ENCODE data around the gene MAP3K12.
"Not testable (repeated sequence)": the region's sequence is repeated elsewhere in the genome, so short reads cannot be mapped to it uniquely, and the experiment has no call there.

MAP3K12 gene, protein sequence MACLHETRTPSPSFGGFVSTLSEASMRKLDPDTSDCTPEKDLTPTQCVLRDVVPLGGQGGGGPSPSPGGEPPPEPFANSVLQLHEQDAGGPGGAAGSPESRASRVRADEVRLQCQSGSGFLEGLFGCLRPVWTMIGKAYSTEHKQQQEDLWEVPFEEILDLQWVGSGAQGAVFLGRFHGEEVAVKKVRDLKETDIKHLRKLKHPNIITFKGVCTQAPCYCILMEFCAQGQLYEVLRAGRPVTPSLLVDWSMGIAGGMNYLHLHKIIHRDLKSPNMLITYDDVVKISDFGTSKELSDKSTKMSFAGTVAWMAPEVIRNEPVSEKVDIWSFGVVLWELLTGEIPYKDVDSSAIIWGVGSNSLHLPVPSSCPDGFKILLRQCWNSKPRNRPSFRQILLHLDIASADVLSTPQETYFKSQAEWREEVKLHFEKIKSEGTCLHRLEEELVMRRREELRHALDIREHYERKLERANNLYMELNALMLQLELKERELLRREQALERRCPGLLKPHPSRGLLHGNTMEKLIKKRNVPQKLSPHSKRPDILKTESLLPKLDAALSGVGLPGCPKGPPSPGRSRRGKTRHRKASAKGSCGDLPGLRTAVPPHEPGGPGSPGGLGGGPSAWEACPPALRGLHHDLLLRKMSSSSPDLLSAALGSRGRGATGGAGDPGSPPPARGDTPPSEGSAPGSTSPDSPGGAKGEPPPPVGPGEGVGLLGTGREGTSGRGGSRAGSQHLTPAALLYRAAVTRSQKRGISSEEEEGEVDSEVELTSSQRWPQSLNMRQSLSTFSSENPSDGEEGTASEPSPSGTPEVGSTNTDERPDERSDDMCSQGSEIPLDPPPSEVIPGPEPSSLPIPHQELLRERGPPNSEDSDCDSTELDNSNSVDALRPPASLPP

DNA sequence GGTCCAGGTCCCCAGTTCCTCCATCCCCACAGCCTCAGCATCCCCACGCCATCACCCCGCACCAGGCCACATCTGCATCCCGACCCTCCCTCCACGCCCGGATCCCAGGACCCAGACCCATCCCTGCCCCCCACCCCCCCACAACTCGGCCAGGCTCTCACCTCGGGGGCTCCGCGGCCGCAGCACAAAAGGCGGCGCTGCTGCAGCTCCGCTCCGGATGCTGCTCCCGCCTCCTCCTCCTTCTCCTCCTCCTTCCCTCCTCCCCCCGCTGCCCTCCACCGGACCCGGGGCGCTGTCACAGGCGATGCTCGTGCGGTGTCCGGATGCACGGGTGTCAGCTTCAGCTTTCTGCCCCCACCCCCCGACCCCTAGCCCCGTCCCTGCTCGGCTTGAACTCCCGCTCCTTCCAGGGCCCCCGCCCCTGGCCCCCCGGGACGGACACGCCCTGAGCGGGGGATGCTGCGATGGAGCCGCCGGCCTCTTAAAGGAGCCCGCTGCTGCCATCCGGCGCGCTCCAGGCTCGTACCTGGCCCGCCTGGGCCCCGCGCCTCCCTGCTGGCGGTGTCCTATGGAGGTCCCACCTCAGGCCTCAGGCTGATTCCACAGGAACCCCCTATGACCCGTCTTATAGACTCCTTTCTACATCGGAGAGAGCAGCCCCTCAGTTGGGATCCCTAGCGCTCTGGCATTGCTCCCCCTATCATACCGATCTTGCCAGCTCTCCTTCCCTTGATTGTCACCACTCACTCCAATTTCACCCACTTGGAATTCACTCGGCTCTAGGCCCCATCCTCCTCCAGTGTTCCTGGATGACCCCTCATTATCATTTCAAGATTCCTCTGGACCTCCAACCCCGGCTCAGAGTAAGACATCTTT lies at the start of gene MAP3K12:
Gene MAP3K12, minus strand, starts transcription at position 193 of the 876 bp plus-strand sequence. CDS start 12,067 bp downstream, outside the sequence.
- H3K9ac ChIP-seq (ENCODE audit: low read length), result peak within 1 kb of the TSS; percentile 97
- no peaks in the 10 kb centered on the region for H3K27me3 ChIP-seq (ENCODE audit: control insufficient read depth, insufficient read depth, low read length)
- peaks cover 15% of the 10 kb centered on the region for H3K4me1 ChIP-seq (ENCODE audit: control insufficient read depth, insufficient read depth, low read length)
- H3K4me3 ChIP-seq (ENCODE audit: low read length), result peak within 1 kb of the TSS; percentile 95
- H3K27ac ChIP-seq (ENCODE audit: low read depth, low read length), result peak within 1 kb of the TSS; percentile 98
- H3K36me3 ChIP-seq (ENCODE audit: control insufficient read depth, insufficient read depth, low read length), result no peaks in the 10 kb centered on the region

DNA sequence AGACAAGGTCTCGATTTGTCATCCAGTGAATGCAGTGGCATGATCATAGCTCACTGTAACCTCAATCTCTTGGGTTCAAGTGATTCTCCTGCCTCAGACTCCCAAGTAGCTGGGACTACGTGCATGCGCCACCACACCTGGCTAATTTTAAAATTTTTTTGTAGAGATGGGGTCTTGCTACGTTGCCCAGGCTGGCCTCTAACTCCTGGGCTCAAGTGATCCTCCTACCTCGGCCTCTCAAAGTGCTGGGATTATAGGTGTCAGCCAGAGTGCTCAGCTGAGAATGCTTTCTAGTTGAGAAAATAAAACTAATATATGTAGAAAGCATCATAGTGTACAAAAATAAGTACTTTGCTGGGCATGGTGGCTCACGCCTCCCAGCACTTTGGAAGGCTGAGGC lies 49.1 kb upstream of the MAP3K12 start:
- not testable (repeated sequence) for H3K27ac ChIP-seq (ENCODE audit: low read depth, low read length); H3K4me3 ChIP-seq (ENCODE audit: low read length); H3K27me3 ChIP-seq (ENCODE audit: control insufficient read depth, insufficient read depth, low read length); H3K9ac ChIP-seq (ENCODE audit: low read length)
- Histone ChIP-seq H3K36me3 (ENCODE audit: control insufficient read depth, insufficient read depth, low read length) (peaks cover 16% of the 10 kb centered on the region), H3K4me1 (ENCODE audit: control insufficient read depth, insufficient read depth, low read length) (peaks cover 17% of the 10 kb centered on the region)

DNA sequence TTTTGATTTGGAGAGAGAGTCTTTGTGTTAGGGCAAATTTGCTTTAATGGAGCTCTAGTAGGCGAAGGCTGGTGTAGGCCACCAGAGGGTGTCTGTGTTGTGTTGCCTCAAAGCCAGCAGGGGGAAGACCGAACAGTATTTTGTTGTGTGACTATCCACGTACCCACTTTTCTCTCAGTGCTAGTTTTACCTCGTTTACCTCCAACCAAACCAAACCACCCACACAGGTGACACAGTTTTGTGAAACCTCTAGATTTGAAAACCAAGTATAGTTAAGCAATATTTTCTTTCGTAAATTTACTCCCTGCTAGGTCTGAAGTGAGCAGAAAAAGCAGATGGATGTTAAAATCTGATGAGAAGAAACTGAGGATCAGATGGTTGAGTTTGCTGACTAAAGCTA lies 44.3 kb upstream of the MAP3K12 start:
- peak overlapping the region; percentile 35 for H3K4me3 ChIP-seq (ENCODE audit: low read length)
- H3K36me3 ChIP-seq (ENCODE audit: control insufficient read depth, insufficient read depth, low read length), result peaks cover 11% of the 10 kb centered on the region
- peaks cover 10% of the 10 kb centered on the region for H3K4me1 ChIP-seq (ENCODE audit: control insufficient read depth, insufficient read depth, low read length)
- H3K27ac ChIP-seq (ENCODE audit: low read depth, low read length), result peak overlapping the region; percentile 66
- no peak overlapping the region for H3K9ac ChIP-seq (ENCODE audit: low read length)
- H3K27me3 ChIP-seq (ENCODE audit: control insufficient read depth, insufficient read depth, low read length), result no peaks in the 10 kb centered on the region

DNA sequence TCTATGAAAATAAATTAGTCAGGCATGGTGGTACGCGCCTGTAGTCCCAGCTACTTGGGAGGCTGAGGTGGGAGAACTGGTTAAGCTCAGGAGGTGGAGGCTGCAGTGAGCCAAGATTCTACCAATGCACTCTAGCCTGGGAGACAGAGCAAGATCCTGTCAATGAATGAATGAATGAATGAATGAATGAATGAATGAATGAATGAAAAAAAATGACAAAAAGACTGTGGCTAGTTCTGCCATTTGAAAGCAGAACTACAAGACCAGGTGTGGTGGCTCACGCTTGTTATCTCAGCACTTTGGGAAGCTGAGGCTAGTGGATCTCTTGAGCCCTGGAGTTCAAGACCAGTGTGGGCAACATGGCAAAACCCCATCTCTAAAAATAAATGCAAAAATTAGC lies 40.3 kb upstream of the MAP3K12 start:
- peaks cover 7% of the 10 kb centered on the region for H3K36me3 ChIP-seq (ENCODE audit: control insufficient read depth, insufficient read depth, low read length)
- no peak overlapping the region for H3K9ac ChIP-seq (ENCODE audit: low read length)
- H3K4me1 ChIP-seq (ENCODE audit: control insufficient read depth, insufficient read depth, low read length), result peaks cover 9% of the 10 kb centered on the region
- no peak overlapping the region for H3K4me3 ChIP-seq (ENCODE audit: low read length)
- no peaks in the 10 kb centered on the region for H3K27me3 ChIP-seq (ENCODE audit: control insufficient read depth, insufficient read depth, low read length)
- H3K27ac ChIP-seq (ENCODE audit: low read depth, low read length), result no peak overlapping the region

DNA sequence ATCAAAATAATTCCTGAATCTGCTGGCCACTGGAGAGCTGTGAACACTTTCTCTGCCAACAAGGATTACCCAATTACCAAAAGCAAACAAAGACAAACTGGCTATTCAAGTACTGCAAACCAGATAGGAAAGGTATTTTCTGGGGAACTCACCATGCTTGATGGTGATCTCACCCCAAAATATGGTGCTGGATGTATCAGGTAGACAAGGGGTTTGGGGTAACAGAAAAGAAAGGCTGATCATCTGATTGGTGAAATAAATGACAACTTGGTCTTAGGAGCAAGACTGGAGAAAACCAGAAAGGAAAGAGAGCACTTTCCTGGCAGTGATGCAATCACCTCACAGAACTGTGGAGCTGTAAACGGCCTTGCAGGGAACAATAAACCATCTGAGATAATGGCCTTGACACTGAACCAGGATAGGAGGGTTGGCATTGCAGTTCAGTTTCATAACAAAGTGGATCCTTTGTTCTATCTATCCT lies 39.0 kb upstream of the MAP3K12 start:
- peak overlapping the region; percentile 75 for H3K27ac ChIP-seq (ENCODE audit: low read depth, low read length)
- no peak overlapping the region for H3K9ac ChIP-seq (ENCODE audit: low read length)
- H3K36me3 ChIP-seq (ENCODE audit: control insufficient read depth, insufficient read depth, low read length), result peaks cover 8% of the 10 kb centered on the region

DNA sequence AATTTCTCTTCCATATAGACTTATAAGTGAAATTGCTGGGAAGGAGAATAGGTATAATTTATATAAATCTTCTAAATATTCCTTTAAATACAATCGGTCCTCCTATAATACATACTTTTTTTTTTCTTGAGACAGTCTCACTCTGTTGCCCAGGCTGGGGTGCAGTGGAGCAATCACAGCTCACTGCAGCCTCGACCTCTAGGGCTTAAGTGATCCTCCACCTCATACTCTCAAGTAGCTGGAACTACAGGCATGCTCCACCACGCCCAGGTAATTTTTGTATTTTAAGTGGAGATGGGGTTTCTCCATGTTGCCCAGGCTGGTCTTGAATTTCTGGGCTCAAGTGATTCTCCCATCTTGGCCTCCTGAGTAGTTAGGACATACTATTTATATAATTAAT lies 37.7 kb upstream of the MAP3K12 start:
- no peak overlapping the region for H3K27ac ChIP-seq (ENCODE audit: low read depth, low read length)
- peaks cover 20% of the 10 kb centered on the region for H3K36me3 ChIP-seq (ENCODE audit: control insufficient read depth, insufficient read depth, low read length)
- H3K27me3 ChIP-seq (ENCODE audit: control insufficient read depth, insufficient read depth, low read length), result no peaks in the 10 kb centered on the region
- peaks cover 2% of the 10 kb centered on the region for H3K4me1 ChIP-seq (ENCODE audit: control insufficient read depth, insufficient read depth, low read length)
- H3K9ac ChIP-seq (ENCODE audit: low read length), result no peak overlapping the region
- no peak overlapping the region for H3K4me3 ChIP-seq (ENCODE audit: low read length)

More for the DNA sequence above, 39.0 kb upstream of the MAP3K12 start:
- Histone ChIP-seq H3K27me3 (ENCODE audit: control insufficient read depth, insufficient read depth, low read length) (no peaks in the 10 kb centered on the region), H3K4me3 (ENCODE audit: low read length) (no peak overlapping the region), H3K4me1 (ENCODE audit: control insufficient read depth, insufficient read depth, low read length) (peaks cover 2% of the 10 kb centered on the region)

DNA sequence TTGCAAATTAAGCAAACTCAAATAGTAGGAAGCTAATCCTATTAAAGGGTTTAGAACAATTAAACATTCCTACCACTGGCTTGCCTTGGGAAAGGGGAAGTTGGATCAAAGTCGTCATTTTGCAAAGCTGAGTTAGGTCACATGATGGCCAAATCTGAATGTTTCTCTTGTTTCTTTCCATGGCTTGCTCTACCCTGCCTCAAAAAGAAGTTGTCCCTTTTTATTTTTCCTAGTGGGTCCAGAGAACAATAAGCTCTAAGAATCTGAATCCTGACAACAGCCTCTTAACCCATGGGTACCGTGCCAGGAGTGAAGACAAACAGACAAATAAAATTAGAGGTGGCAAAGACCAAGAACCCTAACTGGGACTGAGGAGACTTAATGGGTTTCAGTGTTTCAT lies 34.2 kb upstream of the MAP3K12 start:
- Histone ChIP-seq H3K27me3 (ENCODE audit: control insufficient read depth, insufficient read depth, low read length) (no peaks in the 10 kb centered on the region), H3K27ac (ENCODE audit: low read depth, low read length) (no peak overlapping the region), H3K4me1 (ENCODE audit: control insufficient read depth, insufficient read depth, low read length) (peaks cover 2% of the 10 kb centered on the region), H3K36me3 (ENCODE audit: control insufficient read depth, insufficient read depth, low read length) (peaks cover 27% of the 10 kb centered on the region), H3K9ac (ENCODE audit: low read length) (no peak overlapping the region), H3K4me3 (ENCODE audit: low read length) (no peak overlapping the region)

DNA sequence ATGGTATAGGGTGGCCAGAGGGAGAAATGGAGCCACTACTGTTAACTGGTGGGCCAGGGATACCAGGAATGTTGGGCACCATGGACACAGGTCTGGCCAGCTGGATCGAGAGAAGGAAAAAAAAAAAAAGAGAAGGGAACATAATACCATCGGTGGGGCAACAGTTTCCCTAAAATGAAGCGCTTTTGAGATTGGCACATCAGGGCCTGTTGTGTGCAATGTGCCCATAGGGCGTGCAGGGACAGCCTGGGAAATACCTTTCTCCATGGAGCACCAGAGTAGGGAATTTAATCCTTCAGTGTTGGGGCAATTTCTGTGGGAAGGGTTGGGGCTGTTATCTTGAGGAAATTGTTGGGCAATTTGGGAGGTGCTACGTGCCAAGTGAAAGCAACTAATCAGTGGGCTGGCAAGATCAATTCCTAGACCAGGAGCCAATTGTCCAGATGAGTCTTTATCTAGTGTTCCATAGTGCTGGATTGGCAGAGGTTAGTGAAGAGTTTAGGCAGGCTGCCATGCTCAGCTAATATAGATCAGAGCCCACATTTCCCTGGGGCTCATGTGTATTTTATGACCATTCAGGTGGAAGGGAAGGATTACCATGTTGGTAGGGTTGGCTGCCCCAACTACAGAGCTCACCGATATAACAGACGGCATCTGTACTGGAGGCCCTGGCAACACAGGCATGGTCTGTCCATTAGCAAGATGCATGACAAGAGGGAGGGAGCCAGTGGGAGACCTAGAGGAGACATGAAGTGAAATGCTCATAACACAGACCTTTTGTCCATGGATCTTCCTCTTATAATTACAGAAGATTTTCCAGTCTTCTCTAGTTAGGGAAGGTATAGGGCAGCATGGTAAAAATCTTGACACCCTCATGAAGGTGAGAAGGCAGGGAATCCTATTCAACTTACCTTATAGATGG lies 33.5 kb upstream of the MAP3K12 start:
- Histone ChIP-seq H3K4me3 (ENCODE audit: low read length) (no peak overlapping the region), H3K27ac (ENCODE audit: low read depth, low read length) (no peak overlapping the region), H3K4me1 (ENCODE audit: control insufficient read depth, insufficient read depth, low read length) (no peaks in the 10 kb centered on the region), H3K9ac (ENCODE audit: low read length) (no peak overlapping the region), H3K36me3 (ENCODE audit: control insufficient read depth, insufficient read depth, low read length) (peaks cover 27% of the 10 kb centered on the region), H3K27me3 (ENCODE audit: control insufficient read depth, insufficient read depth, low read length) (no peaks in the 10 kb centered on the region)

DNA sequence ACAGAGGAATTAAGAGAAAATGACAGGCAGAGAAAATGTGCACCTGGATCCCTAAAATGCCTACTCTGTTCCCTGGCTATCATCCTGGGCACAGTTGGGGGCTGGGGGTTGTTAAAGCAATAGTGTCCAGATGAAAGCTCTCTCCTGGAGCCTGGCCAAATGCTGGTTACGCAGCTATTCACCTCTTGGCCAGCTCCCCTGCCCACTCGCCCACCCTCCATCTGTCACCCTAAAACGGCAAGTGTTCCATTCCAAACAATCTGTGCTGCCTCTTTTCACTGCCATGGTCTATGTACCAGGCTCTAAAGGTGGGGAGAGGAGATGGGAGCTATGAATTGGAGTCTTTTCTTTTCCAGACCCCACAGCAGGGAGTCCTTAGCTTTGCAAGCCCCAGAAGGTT lies 32.8 kb upstream of the MAP3K12 start:
- Histone ChIP-seq H3K9ac (ENCODE audit: low read length) (no peak overlapping the region), H3K27me3 (ENCODE audit: control insufficient read depth, insufficient read depth, low read length) (no peaks in the 10 kb centered on the region), H3K4me3 (ENCODE audit: low read length) (no peak overlapping the region), H3K27ac (ENCODE audit: low read depth, low read length) (no peak overlapping the region), H3K36me3 (ENCODE audit: control insufficient read depth, insufficient read depth, low read length) (peaks cover 24% of the 10 kb centered on the region), H3K4me1 (ENCODE audit: control insufficient read depth, insufficient read depth, low read length) (no peaks in the 10 kb centered on the region)

DNA sequence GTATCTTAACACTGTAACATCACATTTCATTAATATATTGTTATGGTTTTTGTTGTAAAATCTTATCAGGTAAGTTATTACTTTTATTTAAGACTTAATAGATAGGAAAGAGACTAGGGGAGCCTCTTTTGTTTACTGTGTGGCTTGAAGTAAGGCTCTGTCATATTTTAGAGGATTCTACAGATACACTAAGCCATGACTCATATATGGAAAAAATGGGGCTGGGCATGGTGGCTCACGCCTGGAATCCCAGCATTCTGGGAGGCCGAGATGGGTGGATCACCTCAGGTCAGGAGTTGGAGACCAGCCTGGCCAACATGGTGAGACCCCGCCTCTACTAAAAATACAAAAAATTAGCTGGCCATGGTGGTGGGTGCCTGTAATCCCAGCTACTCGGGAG lies 31.7 kb upstream of the MAP3K12 start:
- Histone ChIP-seq H3K27me3 (ENCODE audit: control insufficient read depth, insufficient read depth, low read length) (no peaks in the 10 kb centered on the region), H3K27ac (ENCODE audit: low read depth, low read length) (no peak overlapping the region), H3K9ac (ENCODE audit: low read length) (no peak overlapping the region), H3K4me3 (ENCODE audit: low read length) (no peak overlapping the region), H3K36me3 (ENCODE audit: control insufficient read depth, insufficient read depth, low read length) (peaks cover 24% of the 10 kb centered on the region), H3K4me1 (ENCODE audit: control insufficient read depth, insufficient read depth, low read length) (no peaks in the 10 kb centered on the region)

DNA sequence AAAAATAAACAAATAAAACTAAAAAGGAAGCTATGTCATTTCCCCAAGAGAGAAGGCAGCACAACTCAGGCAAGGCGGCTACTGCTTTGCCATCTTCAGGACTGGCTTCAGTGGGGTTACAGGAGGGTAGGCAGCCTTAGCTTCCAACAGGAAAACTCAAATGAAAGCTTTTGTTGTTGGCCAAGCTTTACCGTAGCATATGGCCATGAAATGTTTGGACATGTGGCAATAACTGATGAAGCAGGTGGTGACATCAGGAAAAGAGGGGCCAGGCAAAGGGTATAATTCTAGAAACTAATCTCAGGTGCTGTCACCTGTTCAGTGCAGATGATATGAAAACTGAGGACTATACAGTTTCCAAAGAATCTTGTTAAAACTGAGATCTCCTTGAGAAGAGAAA lies 30.8 kb upstream of the MAP3K12 start:
- Histone ChIP-seq H3K4me3 (ENCODE audit: low read length) (no peak overlapping the region), H3K9ac (ENCODE audit: low read length) (no peak overlapping the region), H3K27ac (ENCODE audit: low read depth, low read length) (no peak overlapping the region), H3K36me3 (ENCODE audit: control insufficient read depth, insufficient read depth, low read length) (peaks cover 24% of the 10 kb centered on the region), H3K27me3 (ENCODE audit: control insufficient read depth, insufficient read depth, low read length) (no peaks in the 10 kb centered on the region), H3K4me1 (ENCODE audit: control insufficient read depth, insufficient read depth, low read length) (no peaks in the 10 kb centered on the region)

Measured in rectal smooth muscle tissue (tissue), 1 donor.